HG02970 (cell line): ENCODE data around the gene KCNK7.
"Not testable (repeated sequence)": the region's sequence is repeated elsewhere in the genome, so short reads cannot be mapped to it uniquely, and the experiment has no call there.

Experiments
- ATAC-seq: cut with Tn5 transposase; IDR thresholded peaks from one replicate; pipeline ENCODE4 v1.9.1; 2021; ENCODE audit warnings: mild to moderate bottlenecking, moderate library complexity, moderate number of reproducible peaks; ENCODE audit not compliant: unreplicated experiment, low FRiP score

Gene KCNK7, protein sequence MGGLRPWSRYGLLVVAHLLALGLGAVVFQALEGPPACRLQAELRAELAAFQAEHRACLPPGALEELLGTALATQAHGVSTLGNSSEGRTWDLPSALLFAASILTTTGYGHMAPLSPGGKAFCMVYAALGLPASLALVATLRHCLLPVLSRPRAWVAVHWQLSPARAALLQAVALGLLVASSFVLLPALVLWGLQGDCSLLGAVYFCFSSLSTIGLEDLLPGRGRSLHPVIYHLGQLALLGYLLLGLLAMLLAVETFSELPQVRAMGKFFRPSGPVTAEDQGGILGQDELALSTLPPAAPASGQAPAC

DNA sequence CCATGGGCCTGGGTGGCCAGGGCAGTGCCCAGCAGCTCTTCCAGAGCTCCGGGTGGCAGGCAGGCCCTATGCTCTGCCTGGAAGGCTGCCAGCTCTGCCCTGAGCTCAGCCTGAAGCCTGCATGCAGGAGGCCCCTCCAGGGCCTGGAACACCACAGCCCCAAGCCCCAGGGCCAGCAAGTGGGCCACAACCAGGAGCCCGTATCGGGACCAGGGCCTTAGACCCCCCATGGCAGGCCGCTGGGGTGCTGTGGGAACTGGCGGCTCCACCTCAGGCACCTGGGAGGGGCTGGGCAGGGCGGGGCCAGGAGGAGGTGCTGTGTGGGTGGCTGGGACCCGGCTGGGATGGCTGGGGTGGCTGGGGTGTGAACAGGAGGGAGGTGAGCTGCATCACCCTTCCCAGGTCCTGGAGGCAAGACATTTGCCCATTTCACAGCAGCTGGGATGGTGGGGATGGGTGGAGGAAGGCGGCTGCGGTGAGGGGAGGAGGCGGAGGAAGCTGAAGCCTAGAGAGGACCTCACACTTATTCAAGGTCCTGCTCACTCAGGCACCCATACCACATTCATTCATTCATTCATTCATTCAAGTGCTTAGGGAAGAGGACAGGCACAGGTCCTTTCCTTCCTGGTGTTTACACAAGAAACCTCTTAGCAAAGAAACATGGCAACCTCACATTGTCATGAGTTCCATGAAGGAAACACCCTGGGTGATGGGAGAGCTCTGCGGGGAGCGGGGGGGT is at the start of gene KCNK7:
KCNK7 (minus strand) TSS at position 258 of the 739 bp plus-strand sequence; CDS start at position 230, 28 bp downstream.
- ATAC-seq = no peak

DNA sequence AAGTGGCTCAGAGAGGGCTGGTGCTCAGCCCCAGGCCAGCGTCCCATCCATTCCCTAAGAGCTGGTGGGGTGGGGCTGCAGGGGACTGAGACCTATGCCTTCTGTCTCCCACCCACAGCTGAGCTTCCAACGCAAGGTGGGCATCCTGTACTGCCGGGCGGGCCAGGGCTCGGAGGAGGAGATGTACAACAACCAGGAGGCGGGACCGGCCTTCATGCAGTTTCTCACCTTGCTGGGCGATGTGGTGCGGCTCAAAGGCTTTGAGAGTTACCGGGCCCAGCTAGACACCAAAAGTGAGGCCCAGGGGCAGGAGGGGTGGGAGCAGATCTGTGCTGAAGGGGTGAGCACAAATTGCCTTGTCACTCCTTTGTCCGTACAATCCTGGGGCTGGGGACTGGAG is 49.2 kb upstream of the KCNK7 start:
- ATAC-seq = no peak

GRCh38 chr11:65643971-65644370 is 48.4 kb upstream of the KCNK7 start:
- ATAC-seq = no peak

- no peak for ATAC-seq
Observed at GRCh38 chr11:65642014-65642671, 46.5 kb upstream of the KCNK7 start.

DNA sequence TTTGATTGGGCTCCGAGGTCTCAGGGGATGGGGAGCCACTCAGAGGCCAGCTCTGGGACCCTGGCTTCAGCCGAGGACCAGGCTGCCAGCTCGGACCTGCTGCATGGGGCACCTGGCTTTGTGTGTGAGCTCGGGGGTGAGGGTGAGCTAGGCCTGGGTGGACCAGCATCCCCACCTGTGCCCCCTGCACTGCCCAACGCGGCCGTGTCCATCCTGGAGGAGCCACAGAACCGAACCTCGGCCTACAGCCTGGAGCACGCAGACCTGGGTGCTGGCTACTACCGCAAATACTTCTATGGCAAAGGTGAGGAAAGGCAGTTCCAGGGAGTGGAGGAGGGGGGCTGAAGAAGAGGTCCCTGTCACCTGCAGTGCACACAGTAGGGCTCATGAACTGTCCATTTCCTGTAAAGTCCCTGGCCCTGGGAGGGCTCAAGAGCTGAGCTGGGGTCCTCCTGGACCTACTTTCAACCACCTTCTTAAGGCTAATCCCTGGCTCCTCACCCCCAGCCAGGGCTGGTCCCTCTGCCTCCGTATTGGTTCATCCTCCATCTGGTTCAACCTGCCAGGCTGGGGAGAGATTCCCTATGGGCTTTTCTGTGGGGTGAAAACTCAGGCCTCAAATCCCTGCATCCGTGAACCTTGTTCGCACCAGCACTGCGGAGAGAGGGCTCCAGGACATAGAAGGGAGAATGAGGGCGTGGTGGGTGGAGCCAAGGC is 45.9 kb upstream of the KCNK7 start:
- no peak for ATAC-seq

GRCh38 chr11:65640483-65641296 is 45.1 kb upstream of the KCNK7 start:
- no peak for ATAC-seq

- ATAC-seq = no peak
Observed at GRCh38 chr11:65639623-65640482, 44.3 kb upstream of the KCNK7 start.

DNA sequence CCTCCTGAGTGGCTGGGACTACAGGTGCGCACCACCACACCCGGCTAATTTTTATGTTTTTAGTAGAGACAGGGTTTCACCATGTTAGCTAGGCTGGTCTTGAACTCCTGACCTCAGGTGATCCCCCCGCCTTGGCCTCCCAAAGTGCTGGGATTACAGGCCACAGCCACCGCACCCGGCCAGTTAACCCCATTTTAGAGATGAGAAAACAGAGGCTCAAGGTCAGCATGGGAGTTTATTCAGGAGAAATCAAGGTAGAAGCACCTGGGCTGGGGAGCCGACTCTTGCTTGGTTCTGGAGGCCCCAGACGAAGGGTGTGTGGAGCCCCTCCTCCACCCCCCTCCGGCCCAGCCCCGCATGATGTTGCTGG is 43.6 kb upstream of the KCNK7 start:
- not testable (repeated sequence) for ATAC-seq

DNA sequence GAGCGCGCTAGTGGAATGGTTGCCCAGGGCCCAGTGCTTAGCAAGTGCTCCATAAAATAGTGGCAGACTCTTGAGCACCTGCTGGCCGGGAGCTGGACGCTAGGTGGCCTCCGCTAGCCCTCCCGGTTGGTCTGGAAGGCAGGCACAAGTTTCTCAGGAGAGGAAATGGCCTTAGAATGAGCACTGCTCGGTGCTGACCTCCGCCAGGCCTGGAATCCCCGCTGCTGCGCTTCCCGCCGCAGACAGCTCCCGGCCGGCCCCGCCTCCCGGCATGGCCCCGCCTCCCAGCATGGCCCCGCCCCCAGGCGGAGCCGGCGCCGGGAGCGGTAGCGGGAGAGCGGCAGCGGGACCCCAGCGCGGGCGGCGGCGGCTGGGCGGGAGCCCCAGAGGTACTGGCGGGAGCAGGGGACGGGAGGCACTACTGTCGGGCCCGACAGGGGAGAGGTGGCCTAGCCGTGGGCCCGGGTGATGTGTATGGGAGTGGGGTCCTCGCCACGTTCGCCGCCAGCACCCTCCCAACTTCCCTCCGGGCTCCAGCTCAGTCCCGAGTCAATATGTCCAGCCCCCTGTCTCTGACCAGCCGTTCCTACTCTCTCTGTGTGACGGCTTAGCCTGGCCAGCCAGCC is 42.3 kb upstream of the KCNK7 start, which contains the start of gene SIPA1:
SIPA1 (plus strand) TSS at position 308 of the 626 bp plus-strand sequence. CDS start 2,821 bp downstream, outside the sequence.
- peak; percentile 40 for ATAC-seq

GRCh38 chr11:65637032-65637557 is 41.5 kb upstream of the KCNK7 start:
- no peak for ATAC-seq

- no peak for ATAC-seq
Observed at GRCh38 chr11:65636108-65637031, 40.8 kb upstream of the KCNK7 start.

DNA sequence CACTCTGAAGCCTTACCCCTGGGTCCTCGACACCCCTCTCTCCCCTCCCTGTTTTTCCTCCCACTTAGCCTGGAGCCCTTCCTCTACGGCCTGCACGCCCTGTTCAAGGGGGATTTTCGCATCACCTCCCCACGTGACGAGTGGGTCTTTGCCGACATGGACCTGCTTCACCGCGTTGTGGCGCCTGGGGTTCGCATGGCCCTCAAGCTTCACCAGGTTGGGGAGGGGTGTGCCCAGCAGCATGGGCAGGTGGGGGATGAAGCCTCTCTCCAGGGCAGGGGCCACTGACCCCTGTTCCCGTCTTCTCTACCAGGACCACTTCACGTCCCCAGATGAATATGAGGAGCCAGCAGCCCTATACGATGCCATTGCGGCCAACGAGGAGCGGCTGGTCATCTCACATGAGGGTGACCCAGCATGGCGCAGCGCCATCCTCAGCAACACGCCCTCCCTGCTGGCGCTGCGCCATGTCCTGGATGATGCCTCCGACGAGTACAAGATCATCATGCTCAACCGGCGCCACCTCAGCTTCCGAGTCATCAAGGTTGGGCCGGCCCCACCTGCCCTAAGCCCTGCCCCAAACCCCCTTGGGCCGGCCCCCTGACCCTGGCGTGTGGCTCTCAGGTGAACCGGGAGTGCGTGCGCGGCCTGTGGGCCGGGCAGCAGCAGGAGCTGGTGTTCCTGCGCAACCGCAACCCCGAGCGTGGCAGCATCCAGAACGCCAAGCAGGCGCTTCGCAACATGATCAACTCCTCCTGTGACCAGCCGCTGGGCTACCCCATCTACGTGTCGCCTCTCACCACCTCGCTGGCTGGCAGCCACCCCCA is 39.5 kb upstream of the KCNK7 start:
- no peak for ATAC-seq

DNA sequence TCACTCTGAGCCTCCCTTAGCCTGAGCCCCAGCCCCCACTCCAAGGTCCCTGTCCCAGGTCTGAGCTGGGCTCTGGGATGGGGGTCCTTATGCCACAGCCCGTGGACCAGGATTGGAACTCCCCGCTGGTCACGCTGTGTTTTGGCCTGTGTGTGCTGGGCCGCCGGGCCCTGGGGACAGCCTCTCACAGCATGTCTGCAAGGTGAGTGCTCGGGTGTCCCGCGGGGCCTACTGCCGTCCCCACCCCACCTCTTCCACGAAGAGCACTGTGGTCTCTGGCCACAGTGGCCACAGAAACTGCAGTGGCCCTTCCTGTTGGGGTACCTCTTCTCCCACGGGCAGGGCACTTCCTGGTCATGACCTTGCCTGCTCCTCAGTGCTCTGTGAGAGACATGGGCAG is 38.8 kb upstream of the KCNK7 start:
- ATAC-seq = no peak

DNA sequence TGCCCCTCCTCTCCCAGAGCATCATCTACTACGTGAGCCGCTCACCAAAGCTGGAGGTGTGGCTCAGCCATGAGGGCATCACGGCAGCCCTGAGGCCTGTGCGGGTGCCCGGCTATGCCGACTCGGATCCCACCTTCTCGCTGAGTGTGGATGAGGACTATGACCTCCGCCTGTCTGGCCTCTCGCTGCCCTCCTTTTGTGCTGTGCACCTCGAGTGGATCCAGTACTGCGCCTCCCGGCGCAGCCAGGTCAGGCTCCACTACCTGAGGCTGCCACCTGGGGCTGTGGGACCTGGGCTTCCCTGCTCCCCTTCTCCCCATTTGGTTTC is 38.5 kb upstream of the KCNK7 start:
- no peak for ATAC-seq

DNA sequence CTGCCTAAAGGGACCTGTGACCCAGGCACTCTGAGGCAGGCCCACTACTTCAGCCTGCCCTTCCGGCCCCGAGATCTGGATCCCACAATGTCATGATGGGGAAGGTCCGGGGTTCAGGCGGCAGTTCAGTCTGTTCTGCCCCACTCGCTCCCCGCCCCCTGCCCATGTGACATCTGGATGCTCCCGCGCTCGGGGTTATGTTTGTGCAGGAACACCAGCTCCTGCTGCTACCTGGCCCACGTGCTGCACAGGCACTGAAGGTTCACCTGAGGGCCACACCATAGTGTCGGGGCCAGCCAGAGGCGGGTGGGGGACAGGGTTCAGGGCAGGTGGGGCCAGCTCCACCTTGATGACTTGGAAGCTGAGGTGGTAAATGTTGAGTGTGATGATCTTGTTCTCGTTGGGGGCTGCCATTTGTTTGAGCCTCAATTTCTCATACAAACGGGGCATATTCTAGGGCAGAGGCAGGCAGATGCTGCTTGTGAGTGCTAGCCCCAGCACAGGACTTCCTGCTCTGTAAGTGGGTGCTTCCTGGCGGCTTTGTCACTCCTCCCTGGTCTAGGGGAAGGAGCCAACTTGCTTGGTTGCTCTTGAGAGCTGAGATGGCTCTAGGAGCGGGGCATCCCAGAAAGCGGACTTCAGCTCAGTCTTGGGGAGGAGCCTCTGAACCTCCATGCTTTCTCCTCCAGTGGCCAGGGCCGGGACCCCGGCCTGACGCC is 37.9 kb upstream of the KCNK7 start:
- ATAC-seq = no peak

- no peak for ATAC-seq
Observed at GRCh38 chr11:65630215-65630614, 34.6 kb upstream of the KCNK7 start.
